Body of pancreas (tissue), 4 donors: ENCODE measurements around the gene KCNQ4. TPM values are rescaled to one million over a fixed set of nuclear protein-coding genes. Genes with fewer than 3 reads are reported as not detected.
A peak's percentile ranks its signal among the peaks of the same experiment; 100 is the strongest.

ENCODE experiments used
- ATAC-seq: fragments of 150-250 bp; one replicate; pipeline ENCODE4 v1.9.1; 2016
- DNase-seq, 4 donors: peaks; one replicate each; pipeline ENCODE4 v3.0.0-alpha.2; 2019
- H3K27ac ChIP-seq, 4 donors: fragments of 200-600 bp; sonication (generic); 1 replicate in 3 of 4; 2 replicates in 1 of 4; pipeline versions ENCODE4 v1.5.1 to v1.6.1; 2016 to 2019; ENCODE audit warnings: mild to moderate bottlenecking in 1 of 4, mixed read lengths in 1 of 4, moderate library complexity in 1 of 4
- H3K27me3 ChIP-seq, 2 donors: fragments of 200-600 bp; sonication (generic); one replicate each; pipeline ENCODE4 v1.6.0; 2016; ENCODE audit warnings: mild to moderate bottlenecking in 1 of 2
- H3K36me3 ChIP-seq, 2 donors: fragments of 200-600 bp; sonication (generic); replicated peaks in 1 of 2; 2 replicates each; pipeline ENCODE4 v1.5.1; 2016; ENCODE audit warnings: low read depth in 2 of 2; ENCODE audit not compliant: insufficient read depth in 1 of 2
- H3K4me1 ChIP-seq: fragments of 200-600 bp; sonication (generic); one replicate; pipeline ENCODE4 v1.6.0; 2016
- H3K4me3 ChIP-seq, 2 donors: fragments of 200-600 bp; sonication (generic); 1 replicate in 1 of 2; 2 replicates in 1 of 2; pipeline ENCODE4 v1.5.1; 2016 to 2019
- H3K9me3 ChIP-seq, 3 donors: fragments of 200-600 bp; sonication (generic); 1 replicate in 2 of 3; 2 replicates in 1 of 3; pipeline ENCODE4 v1.5.1; 2016
- POLR2A ChIP-seq, 3 donors: fragments of 450-650 bp; IDR thresholded peaks; one replicate each; pipeline ENCODE4 v1.6.1; 2016; ENCODE audit warnings: antibody characterized with exemption in 3 of 3, mild to moderate bottlenecking in 2 of 3
- WGBS, 2 donors: methylation state at CpG; one replicate each; pipeline ENCODE4 v1.1.5; 2017; 5-methylcytosine and 5-hydroxymethylcytosine counted together
- intact Hi-C: fragments of 100-400 bp; cut with DNase I; formaldehyde crosslinking; loops from one replicate; pipeline ENCODE4 v1.15.1; 2023
- total RNA-seq, 2 donors: library from RNA; depleted of rRNA; stranded (reverse); fragments of >200 nt; gene quantifications; one replicate each; pipeline ENCODE4 v1.1.0, GENCODE V29; 2016
- TF ChIP-seq, protein P1 (sequence below), 7 experiments: fragments of 450-650 bp in 4 of 7; fragments of 200-600 bp in 3 of 7; sonication (generic) in 3 of 7; IDR thresholded peaks; one replicate each; pipeline ENCODE4 v1.5.1; 2016 to 2019; ENCODE audit warnings: antibody characterized with exemption in 7 of 7

The KCNQ4 gene
- total RNA-seq, 2 donors from 2014 or later, result 1.8 to 4.0 TPM

DNA sequence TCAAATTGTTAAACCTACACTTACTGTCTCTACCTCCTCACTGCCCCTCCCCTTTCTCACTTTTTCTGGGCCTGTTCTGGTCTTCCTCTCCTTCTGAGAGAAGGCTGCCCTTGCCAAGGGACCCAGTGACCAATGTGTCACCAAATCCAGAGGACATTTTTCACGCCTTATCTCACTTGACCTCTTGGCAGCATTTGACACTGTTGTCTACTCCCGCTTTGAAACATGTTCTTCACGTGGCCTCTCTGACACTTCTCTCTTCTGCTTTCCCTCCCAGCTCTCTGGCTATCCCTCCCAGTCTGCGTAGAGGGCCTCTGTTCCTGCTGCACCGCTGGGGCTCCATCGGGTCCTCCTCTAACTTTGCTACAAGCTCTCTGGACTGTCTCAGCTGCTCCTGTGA lies 25.3 kb downstream of the KCNQ4 start:
- Histone ChIP-seq H3K9me3 (no peaks in the 10 kb centered on the region), H3K36me3 (no peaks in the 10 kb centered on the region), H3K4me1 (no peaks in the 10 kb centered on the region), H3K27ac (no peak overlapping the region), H3K4me3 (no peak overlapping the region), H3K27me3 (no peaks in the 10 kb centered on the region)
- intact Hi-C loops, result no loop called here
- TF ChIP-seq, protein P1, sequence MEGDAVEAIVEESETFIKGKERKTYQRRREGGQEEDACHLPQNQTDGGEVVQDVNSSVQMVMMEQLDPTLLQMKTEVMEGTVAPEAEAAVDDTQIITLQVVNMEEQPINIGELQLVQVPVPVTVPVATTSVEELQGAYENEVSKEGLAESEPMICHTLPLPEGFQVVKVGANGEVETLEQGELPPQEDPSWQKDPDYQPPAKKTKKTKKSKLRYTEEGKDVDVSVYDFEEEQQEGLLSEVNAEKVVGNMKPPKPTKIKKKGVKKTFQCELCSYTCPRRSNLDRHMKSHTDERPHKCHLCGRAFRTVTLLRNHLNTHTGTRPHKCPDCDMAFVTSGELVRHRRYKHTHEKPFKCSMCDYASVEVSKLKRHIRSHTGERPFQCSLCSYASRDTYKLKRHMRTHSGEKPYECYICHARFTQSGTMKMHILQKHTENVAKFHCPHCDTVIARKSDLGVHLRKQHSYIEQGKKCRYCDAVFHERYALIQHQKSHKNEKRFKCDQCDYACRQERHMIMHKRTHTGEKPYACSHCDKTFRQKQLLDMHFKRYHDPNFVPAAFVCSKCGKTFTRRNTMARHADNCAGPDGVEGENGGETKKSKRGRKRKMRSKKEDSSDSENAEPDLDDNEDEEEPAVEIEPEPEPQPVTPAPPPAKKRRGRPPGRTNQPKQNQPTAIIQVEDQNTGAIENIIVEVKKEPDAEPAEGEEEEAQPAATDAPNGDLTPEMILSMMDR (IDR thresholded peaks at IDR 0.05), result no peak
- no peak for TF ChIP-seq POLR2A (IDR thresholded peaks at IDR 0.05)
- 52 to 54% methylated on average over 6 of the region's 6 CpGs for WGBS, 2 donors
- no peak for ATAC-seq
- DNase-seq, result no peak

DNA sequence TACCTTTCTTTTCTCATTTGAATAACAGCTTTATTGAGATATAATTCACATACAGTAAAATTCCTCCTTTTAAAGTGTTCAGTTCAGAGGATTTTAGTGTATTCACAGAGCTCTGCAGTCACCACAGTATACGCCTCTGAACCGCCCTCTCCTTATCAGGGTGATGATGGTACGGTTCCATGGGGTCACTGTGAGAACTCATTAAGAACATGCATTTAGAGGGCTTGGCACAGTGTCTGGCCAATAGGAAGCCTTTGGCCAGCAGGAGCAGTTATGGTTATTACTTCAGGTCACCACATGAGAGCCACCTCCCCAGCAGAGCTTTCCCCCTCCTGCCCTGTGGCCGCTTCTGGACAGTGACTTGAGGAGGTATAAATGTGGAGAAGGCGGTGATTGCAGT lies 27.3 kb downstream of the KCNQ4 start:
- H3K4me3 ChIP-seq, result no peak overlapping the region
- no peaks in the 10 kb centered on the region for H3K27me3 ChIP-seq
- intact Hi-C loops, result no loop called here
- H3K27ac ChIP-seq, result no peak overlapping the region
- H3K36me3 ChIP-seq, result no peaks in the 10 kb centered on the region
- 89 to 93% methylated on average over 3 to 5 of the region's 5 CpGs for WGBS, 2 donors
- ATAC-seq (no peak), DNase-seq (no peak)
- H3K4me1 ChIP-seq, result no peaks in the 10 kb centered on the region
- TF ChIP-seq, protein P1 (IDR thresholded peaks at IDR 0.05), result no peak
- no peak for TF ChIP-seq POLR2A (IDR thresholded peaks at IDR 0.05)
- no peaks in the 10 kb centered on the region for H3K9me3 ChIP-seq

DNA sequence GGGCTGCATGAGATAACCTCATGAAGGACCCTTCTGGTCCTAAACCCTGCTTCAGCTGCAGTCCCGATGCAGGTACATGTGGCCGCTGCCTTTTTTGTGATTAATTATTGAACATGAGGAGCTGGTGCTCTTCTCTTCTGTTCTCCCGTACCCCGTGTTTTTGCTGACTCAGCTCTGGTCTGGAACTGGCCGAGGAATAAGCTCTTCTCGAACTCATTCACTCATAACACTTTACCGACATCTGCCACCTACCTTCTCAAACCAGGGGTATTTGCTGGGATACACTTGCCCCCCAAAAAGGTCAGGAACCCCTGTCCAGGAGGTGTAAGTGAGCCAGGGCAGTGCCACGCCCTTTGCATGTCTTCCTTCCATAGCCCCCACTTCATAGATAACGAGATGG lies 31.8 kb downstream of the KCNQ4 start:
- H3K4me1 ChIP-seq, result peaks cover 14% of the 10 kb centered on the region
- no peak for ATAC-seq
- no peaks in the 10 kb centered on the region for H3K27me3 ChIP-seq
- TF ChIP-seq POLR2A (IDR thresholded peaks at IDR 0.05), result no peak
- TF ChIP-seq, protein P1 (IDR thresholded peaks at IDR 0.05), result no peak
- 70 to 71% methylated on average over 9 of the region's 9 CpGs for whole genome bisulfite sequencing, 2 donors
- no peaks in the 10 kb centered on the region for H3K9me3 ChIP-seq
- no peak overlapping the region for H3K4me3 ChIP-seq
- no peak for DNase-seq
- no peaks in the 10 kb centered on the region for H3K36me3 ChIP-seq
- no peak overlapping the region for H3K27ac ChIP-seq
- intact Hi-C loops, result no loop called here

DNA sequence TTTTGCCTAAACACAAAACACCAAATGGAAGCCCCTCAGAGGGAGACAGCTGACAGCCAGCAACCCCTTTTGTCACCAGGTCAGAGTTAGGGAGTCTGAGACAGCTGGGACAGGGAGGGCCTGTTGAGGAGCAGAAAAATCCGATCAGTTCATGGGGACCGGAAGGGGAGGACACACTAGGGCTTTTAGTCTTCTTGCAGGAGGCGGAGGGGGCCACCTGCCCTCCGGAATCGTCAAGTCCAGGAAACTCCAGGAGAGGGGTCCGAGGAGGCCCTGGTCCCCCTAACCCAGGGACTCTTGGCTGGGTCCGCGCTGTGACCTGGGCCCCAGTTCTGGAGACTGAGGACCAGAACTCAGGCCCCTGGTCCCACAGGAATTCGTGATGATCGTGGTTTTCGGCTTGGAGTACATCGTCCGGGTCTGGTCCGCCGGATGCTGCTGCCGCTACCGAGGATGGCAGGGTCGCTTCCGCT lies 34.2 kb downstream of the KCNQ4 start:
- H3K9me3 ChIP-seq, result no peaks in the 10 kb centered on the region
- no peak for TF ChIP-seq POLR2A (IDR thresholded peaks at IDR 0.05)
- TF ChIP-seq, protein P1 (IDR thresholded peaks at IDR 0.05), result no peak
- H3K4me1 ChIP-seq, result peaks cover 25% of the 10 kb centered on the region
- intact Hi-C loops, result no loop called here
- 52 to 83% methylated on average over 2 to 16 of the region's 19 CpGs for WGBS, 2 donors
- H3K36me3 ChIP-seq, result no peaks in the 10 kb centered on the region
- no peak overlapping the region for H3K4me3 ChIP-seq
- ATAC-seq (no peak), DNase-seq (no peak)
- no peaks in the 10 kb centered on the region for H3K27me3 ChIP-seq
- no peak overlapping the region for H3K27ac ChIP-seq

DNA sequence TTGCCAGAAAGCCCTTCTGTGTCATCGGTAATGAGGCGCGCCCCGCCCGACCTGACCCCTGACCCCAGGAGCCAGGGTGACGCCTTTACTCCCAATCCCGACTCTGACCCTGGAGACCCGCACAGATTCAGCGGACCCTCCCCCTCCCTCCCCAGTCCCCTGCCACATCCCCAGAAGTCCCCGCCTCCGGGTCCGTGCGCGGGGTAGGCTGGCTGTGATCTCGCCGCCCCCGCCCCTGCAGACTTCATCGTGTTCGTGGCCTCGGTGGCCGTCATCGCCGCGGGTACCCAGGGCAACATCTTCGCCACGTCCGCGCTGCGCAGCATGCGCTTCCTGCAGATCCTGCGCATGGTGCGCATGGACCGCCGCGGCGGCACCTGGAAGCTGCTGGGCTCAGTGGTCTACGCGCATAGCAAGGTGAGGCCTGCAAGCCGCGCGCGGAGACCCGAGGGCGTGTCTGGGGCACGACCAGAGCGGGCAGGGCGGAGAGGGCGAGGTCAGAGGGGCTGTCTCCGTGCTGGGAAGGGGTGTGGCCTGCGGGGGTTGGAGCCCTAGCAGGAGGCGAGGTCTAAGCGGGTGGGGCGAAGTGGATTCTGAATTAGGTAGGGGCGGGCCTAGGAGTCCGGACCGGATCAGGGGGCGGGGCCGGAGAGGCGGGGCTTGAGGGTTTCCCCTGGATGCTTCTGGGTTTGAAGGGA lies 34.8 kb downstream of the KCNQ4 start:
- Histone ChIP-seq H3K27ac (no peak overlapping the region), H3K4me1 (peaks cover 25% of the 10 kb centered on the region), H3K9me3 (no peaks in the 10 kb centered on the region), H3K4me3 (no peak overlapping the region), H3K27me3 (no peaks in the 10 kb centered on the region), H3K36me3 (no peaks in the 10 kb centered on the region)
- 10 to 18% methylated on average over 17 to 55 of the region's 59 CpGs for WGBS, 2 donors
- ATAC-seq, result peak; percentile 56
- intact Hi-C loops, result no loop called here
- TF ChIP-seq, protein P1 (IDR thresholded peaks at IDR 0.05), result no peak
- no peak for TF ChIP-seq POLR2A (IDR thresholded peaks at IDR 0.05)
- DNase-seq, result peak; percentile 52 to 75 (median 64)
